Naive thymus-derived CD8-positive, alpha-beta T cell (primary cell): ENCODE measurements around the gene ACVR1. TPM values are rescaled to one million over a fixed set of nuclear protein-coding genes. Genes with fewer than 3 reads are reported as not detected.

ENCODE experiments used
- ATAC-seq, 2 donors: fragments of 150-1000 bp; cut with Tn5 transposase in 1 of 2; sonication (Bioruptor Pico), chemical (Tn5 transposase) in 1 of 2; 1 replicate in 1 of 2; 2 replicates in 1 of 2; pipeline ENCODE4 v1.10.0; 2021; ENCODE audit warnings: mild to moderate bottlenecking in 2 of 2, moderate library complexity in 2 of 2
- POLR2A ChIA-PET: fragments of 350-600 bp; sonication (Branson Sonifier 250); formaldehyde crosslinking; loops from one replicate; lab custom pipeline; 2021; ENCODE audit warnings: antibody characterized with exemption; lab: Charles Lee
- DNase-seq, 10 donors: peaks; one replicate each; pipeline versions ENCODE4 v3.0.0 to v3.0.0-alpha.2; 2020 to 2022
- H3K27ac Mint-ChIP-seq, 10 donors: one replicate each; pipeline ENCODE4 v1.8.0; 2020 to 2022; ENCODE audit warnings: mild to moderate bottlenecking in 10 of 10, mixed read lengths in 10 of 10, moderate library complexity in 4 of 10, inconsistent platforms in 1 of 10
- H3K27me3 Mint-ChIP-seq, 5 donors: one replicate each; pipeline ENCODE4 v1.8.0; 2021 to 2022; ENCODE audit warnings: mixed read lengths in 5 of 5
- H3K36me3 Mint-ChIP-seq, 3 donors: one replicate each; pipeline ENCODE4 v1.8.0; 2020 to 2022; ENCODE audit warnings: mixed read lengths in 3 of 3, mild to moderate bottlenecking in 2 of 3, inconsistent platforms in 1 of 3
- H3K4me1 Mint-ChIP-seq, 4 donors: one replicate each; pipeline ENCODE4 v1.8.0; 2021 to 2022; ENCODE audit warnings: mixed read lengths in 4 of 4
- H3K4me3 Mint-ChIP-seq, 10 donors: one replicate each; pipeline ENCODE4 v1.8.0; 2020 to 2022; ENCODE audit warnings: mild to moderate bottlenecking in 10 of 10, mixed read lengths in 10 of 10, moderate library complexity in 6 of 10, inconsistent platforms in 1 of 10
- H3K9me3 Mint-ChIP-seq, 9 donors: one replicate each; pipeline ENCODE4 v1.8.0; 2020 to 2022; ENCODE audit warnings: mixed read lengths in 9 of 9, mild to moderate bottlenecking in 3 of 9, inconsistent platforms in 1 of 9, moderate library complexity in 1 of 9
- polyA plus RNA-seq, 3 donors: library from polyadenylated mRNA; unstranded; fragments of 300-500 nt; fragmentation: Illumina TruSeq; gene quantifications; one replicate each; pipeline ENCODE4 v1.2.3, GENCODE V29; 2021
- total RNA-seq, 8 experiments: library from RNA in 2 of 8; stranded (reverse) in 2 of 8; gene quantifications; one replicate each; pipeline ENCODE4 v1.2.3 and lab custom pipeline; 2021 to 2026

The ACVR1 gene
- total and polyA plus RNA-seq, 5 experiments from 2014 or later = 2.6 to 14.5 (median 4.3) TPM

DNA sequence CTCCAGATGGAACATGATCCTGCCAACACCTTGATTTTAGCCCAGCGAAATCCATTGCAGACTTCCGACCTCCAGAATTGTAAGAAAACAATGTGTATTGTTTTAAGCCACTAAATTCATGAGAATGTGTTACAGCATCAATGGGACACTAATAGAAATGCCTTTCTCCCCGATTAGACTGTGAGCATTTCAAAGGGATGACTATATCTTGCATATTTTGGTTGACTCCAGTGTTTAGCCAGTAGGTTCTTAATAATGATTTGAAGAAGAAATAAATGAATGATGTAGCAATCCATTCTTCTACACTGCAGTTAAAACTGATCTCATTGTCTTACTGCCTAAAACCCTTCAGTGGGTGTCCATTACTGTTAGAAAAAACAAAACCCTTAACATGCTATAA lies 180.1 kb downstream of the ACVR1 start:
- H3K27me3 Mint-ChIP-seq = peaks cover 0 to 3% (median 0%) of the 10 kb centered on the region in 5 donors
- no peak overlapping the region for H3K27ac Mint-ChIP-seq
- ATAC-seq = no peak
- DNase-seq = no peak
- no peak overlapping the region for H3K4me3 Mint-ChIP-seq
- H3K36me3 Mint-ChIP-seq = peaks cover 0 to 12% (median 11%) of the 10 kb centered on the region in 3 donors
- peaks cover 5 to 17% (median 13%) of the 10 kb centered on the region in 9 donors for H3K9me3 Mint-ChIP-seq
- no peaks in the 10 kb centered on the region for H3K4me1 Mint-ChIP-seq
- POLR2A ChIA-PET = no interaction called here

- ATAC-seq (no peak), DNase-seq (no peak)
- H3K36me3 Mint-ChIP-seq = peaks cover 0 to 4% (median 0%) of the 10 kb centered on the region in 3 donors
- H3K27me3 Mint-ChIP-seq = peaks cover 0 to 3% (median 0%) of the 10 kb centered on the region in 5 donors
- H3K4me3 Mint-ChIP-seq = no peak overlapping the region
- POLR2A ChIA-PET = no interaction called here
- no peak overlapping the region for H3K27ac Mint-ChIP-seq
- peaks cover 0 to 2% (median 0%) of the 10 kb centered on the region in 9 donors for H3K9me3 Mint-ChIP-seq
- H3K4me1 Mint-ChIP-seq = no peaks in the 10 kb centered on the region
These were observed 183.4 kb downstream of the ACVR1 start for GRCh38 chr2:157692768-157693167.

GRCh38 chr2:157691695-157692094 lies 184.4 kb downstream of the ACVR1 start:
- POLR2A ChIA-PET = no interaction called here
- ATAC-seq = no peak
- Mint-ChIP-seq H3K4me3 (no peak overlapping the region), H3K27ac (no peak overlapping the region), H3K27me3 (peaks cover 0 to 3% (median 0%) of the 10 kb centered on the region in 5 donors), H3K36me3 (peaks cover 0 to 4% (median 0%) of the 10 kb centered on the region in 3 donors), H3K4me1 (no peaks in the 10 kb centered on the region), H3K9me3 (peaks cover 0 to 2% (median 0%) of the 10 kb centered on the region in 9 donors)
- no peak for DNase-seq

GRCh38 chr2:157691131-157691530 lies 185.0 kb downstream of the ACVR1 start:
- POLR2A ChIA-PET = no interaction called here
- Mint-ChIP-seq H3K4me1 (no peaks in the 10 kb centered on the region), H3K4me3 (no peak overlapping the region), H3K27me3 (peaks cover 0 to 3% (median 0%) of the 10 kb centered on the region in 5 donors), H3K27ac (no peak overlapping the region), H3K36me3 (peaks cover 0 to 4% (median 0%) of the 10 kb centered on the region in 3 donors), H3K9me3 (peaks cover 0 to 2% (median 0%) of the 10 kb centered on the region in 9 donors)
- ATAC-seq (no peak), DNase-seq (no peak)

Other genes with a start within 250 kb of the ACVR1 start
- 1 to 10 TPM; 3.3 to 4.7 TPM for gene ACVR1C, start 247.5 kb downstream of the ACVR1 start, total RNA-seq
- 1 to 10 TPM in 2 of 3 donors, under 1 TPM in 1; 0.67 to 1.9 (median 1.4) TPM for gene ACVR1C, start 247.5 kb downstream of the ACVR1 start, polyA plus RNA-seq
- not detected for gene UPP2, start 225.5 kb upstream of the ACVR1 start, total RNA-seq
- not detected for gene UPP2, start 225.5 kb upstream of the ACVR1 start, polyA plus RNA-seq